Calu3 (cell line): ENCODE data around the gene RALBP1. TPM values are rescaled to one million over a fixed set of nuclear protein-coding genes. Genes with fewer than 3 reads are reported as not detected.
A peak's percentile ranks its signal among the peaks of the same experiment; 100 is the strongest.

Experiments used
- BruUV-seq: library from RNA; stranded (reverse); fragments of 400-500 nt; replicated peaks from 2 replicates; lab custom pipeline; 2021; lab: Mats Ljungman, UMichigan
- CTCF ChIA-PET: fragments of 300-600 bp; sonication (Branson Sonifier 250); formaldehyde crosslinking; loops from one replicate; lab custom pipeline; 2022; ENCODE audit warnings: antibody characterized with exemption; lab: Charles Lee
- DNase-seq: peaks from one replicate; pipeline ENCODE4 v3.0.0; 2022
- H3K27ac Mint-ChIP-seq: one replicate; pipeline ENCODE4 v1.8.0; 2022; ENCODE audit warnings: mixed read lengths; ENCODE audit not compliant: unreplicated experiment
- H3K27me3 Mint-ChIP-seq: one replicate; pipeline ENCODE4 v1.8.0; 2022; ENCODE audit warnings: mixed read lengths; ENCODE audit not compliant: unreplicated experiment
- H3K36me3 Mint-ChIP-seq: one replicate; pipeline ENCODE4 v1.8.0; 2022; ENCODE audit warnings: mild to moderate bottlenecking, moderate library complexity, mixed read lengths; ENCODE audit not compliant: insufficient read depth, unreplicated experiment
- H3K4me1 Mint-ChIP-seq: one replicate; pipeline ENCODE4 v1.8.0; 2022; ENCODE audit warnings: mild to moderate bottlenecking, low read depth, mixed read lengths; ENCODE audit not compliant: unreplicated experiment
- H3K4me3 Mint-ChIP-seq: one replicate; pipeline ENCODE4 v1.8.0; 2022; ENCODE audit warnings: mild to moderate bottlenecking, low read depth, moderate library complexity, mixed read lengths; ENCODE audit not compliant: unreplicated experiment
- H3K9me3 Mint-ChIP-seq: one replicate; pipeline ENCODE4 v1.8.0; 2022; ENCODE audit warnings: low read depth, mixed read lengths; ENCODE audit not compliant: unreplicated experiment
- intact Hi-C: fragments of 100-400 bp; cut with micrococcal nuclease; formaldehyde crosslinking; loops from one replicate; pipeline ENCODE4 v1.10.0; 2022; ENCODE audit not compliant: unreplicated experiment
- total RNA-seq: library from RNA; stranded (reverse); gene quantifications from 2 replicates; pipeline ENCODE4 v1.2.3, GENCODE V29; 2022
- TF ChIP-seq, protein P1 (sequence below): fragments of 200-600 bp; IDR thresholded peaks from one replicate; pipeline ENCODE4 v1.8.0; 2022; ENCODE audit warnings: antibody characterized with exemption; ENCODE audit not compliant: unreplicated experiment

RALBP1 gene
- total RNA-seq, 1 experiment from 2014 or later = 65.8 TPM

DNA sequence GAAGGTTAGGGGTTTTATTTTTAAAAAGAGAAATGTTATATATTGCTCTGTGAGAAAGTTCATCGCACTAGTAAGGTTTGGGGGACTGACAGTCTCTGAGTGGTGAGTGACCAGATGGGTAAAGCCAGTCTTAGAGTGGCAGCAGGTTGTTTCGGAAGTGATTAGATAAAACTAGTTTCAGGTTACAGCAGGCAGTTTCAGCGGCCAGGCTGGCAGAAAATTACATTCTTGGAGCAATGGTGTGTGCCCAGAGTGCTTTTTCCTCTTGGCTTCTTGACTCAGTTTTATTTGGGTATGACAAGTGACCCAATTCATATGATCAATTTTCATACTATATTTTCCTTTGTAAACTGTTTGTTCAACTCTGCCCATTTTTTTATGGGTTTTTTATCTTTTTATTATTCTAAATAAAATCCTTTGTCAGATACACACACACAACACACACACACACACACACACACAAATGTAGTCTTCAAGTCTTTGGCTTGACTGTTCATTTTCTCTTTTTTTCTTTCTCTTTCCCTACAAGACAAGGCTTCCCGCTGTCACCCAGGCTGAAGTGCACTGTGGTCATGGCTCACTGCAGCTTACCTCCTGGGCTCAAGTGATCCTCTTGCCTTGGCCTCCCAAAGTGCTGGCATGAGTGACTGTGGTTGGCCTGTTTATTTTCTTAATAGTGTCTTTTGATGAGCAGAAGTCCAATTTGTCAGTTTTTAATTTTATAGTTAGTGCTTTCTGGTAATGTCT is 30.9 kb downstream of the RALBP1 start:
- peak; percentile 49 for DNase-seq
- no TSS peak for BruUV-seq
- intact Hi-C loops = loop anchor here (10.0 kb wide), 1 partner anchor 91 kb away; no protein-coding TSS in a partner anchor
- H3K27ac Mint-ChIP-seq = peak overlapping the region; percentile 7
- H3K9me3 Mint-ChIP-seq = no peaks in the 10 kb centered on the region
- H3K4me1 Mint-ChIP-seq = peaks cover 56% of the 10 kb centered on the region
- no peaks in the 10 kb centered on the region for H3K27me3 Mint-ChIP-seq
- no peaks in the 10 kb centered on the region for H3K36me3 Mint-ChIP-seq
- H3K4me3 Mint-ChIP-seq = no peak overlapping the region
- CTCF ChIA-PET = no interaction called here
- TF ChIP-seq, protein P1, sequence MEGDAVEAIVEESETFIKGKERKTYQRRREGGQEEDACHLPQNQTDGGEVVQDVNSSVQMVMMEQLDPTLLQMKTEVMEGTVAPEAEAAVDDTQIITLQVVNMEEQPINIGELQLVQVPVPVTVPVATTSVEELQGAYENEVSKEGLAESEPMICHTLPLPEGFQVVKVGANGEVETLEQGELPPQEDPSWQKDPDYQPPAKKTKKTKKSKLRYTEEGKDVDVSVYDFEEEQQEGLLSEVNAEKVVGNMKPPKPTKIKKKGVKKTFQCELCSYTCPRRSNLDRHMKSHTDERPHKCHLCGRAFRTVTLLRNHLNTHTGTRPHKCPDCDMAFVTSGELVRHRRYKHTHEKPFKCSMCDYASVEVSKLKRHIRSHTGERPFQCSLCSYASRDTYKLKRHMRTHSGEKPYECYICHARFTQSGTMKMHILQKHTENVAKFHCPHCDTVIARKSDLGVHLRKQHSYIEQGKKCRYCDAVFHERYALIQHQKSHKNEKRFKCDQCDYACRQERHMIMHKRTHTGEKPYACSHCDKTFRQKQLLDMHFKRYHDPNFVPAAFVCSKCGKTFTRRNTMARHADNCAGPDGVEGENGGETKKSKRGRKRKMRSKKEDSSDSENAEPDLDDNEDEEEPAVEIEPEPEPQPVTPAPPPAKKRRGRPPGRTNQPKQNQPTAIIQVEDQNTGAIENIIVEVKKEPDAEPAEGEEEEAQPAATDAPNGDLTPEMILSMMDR = no peak

DNA sequence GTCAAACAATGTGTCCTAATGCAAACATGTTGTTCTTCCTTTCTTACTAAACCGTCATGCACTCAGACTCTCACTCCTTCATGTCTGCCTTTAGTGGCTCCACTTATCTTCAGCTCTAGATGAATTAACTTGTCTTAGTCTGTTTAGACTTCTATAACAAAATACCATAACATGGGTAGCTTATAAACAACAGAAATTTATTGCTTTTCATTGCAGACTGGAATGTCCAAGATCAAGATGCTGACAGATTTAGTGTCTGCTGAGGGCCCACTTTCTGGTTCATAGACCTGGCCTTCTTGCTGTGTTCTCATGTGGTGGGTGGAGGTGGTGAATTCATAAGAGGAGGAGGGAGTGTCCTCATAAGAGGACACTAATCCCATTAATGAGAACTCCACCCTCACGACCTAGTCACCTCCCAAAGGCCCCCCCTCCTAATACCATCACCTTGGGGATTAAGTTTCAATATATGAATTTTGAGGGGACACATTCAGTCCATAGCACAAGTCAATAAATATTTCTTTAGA is 32.3 kb downstream of the RALBP1 start:
- intact Hi-C loops = loop anchor here (10.0 kb wide), 1 partner anchor 93 kb away; no protein-coding TSS in a partner anchor
- Mint-ChIP-seq H3K27me3 (no peaks in the 10 kb centered on the region), H3K27ac (no peak overlapping the region), H3K9me3 (no peaks in the 10 kb centered on the region), H3K36me3 (no peaks in the 10 kb centered on the region), H3K4me3 (no peak overlapping the region), H3K4me1 (peaks cover 43% of the 10 kb centered on the region)
- no peak for DNase-seq
- BruUV-seq = no TSS peak
- TF ChIP-seq, protein P1 = no peak
- CTCF ChIA-PET = interaction anchor here (0.6 to 0.7 kb wide), 2 partner anchors 253 to 415 kb away, joined by 3 to 9 read pairs; no protein-coding TSS in a partner anchor

DNA sequence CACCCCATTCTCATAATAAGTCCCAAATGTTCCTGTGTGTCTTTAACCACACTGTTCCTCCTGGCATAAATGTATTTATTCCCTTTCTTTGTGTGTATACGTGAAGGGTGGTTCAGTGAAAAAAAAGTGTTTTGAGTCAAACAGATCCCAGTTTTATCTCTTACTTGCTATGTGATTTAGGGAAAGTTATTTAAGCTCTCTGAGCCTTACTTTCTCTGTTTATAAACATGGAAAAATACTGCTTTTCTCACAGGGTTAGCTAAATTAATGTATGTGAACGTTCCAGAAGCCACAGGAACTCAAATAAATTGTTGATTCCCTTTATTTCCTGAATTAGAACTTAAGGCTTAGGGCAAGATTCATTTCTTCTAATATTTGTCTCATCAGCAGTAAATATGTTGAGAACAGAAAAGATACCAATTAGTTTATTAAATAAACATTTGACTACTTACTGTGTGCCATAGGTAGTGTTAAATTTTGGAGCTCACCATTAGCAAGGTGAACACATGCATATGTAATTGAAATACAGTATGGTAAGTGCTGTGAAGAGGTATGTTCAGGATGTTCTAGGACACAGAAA is 33.2 kb downstream of the RALBP1 start:
- Mint-ChIP-seq H3K4me1 (peaks cover 36% of the 10 kb centered on the region), H3K36me3 (no peaks in the 10 kb centered on the region), H3K27ac (no peak overlapping the region), H3K9me3 (no peaks in the 10 kb centered on the region), H3K4me3 (no peak overlapping the region), H3K27me3 (no peaks in the 10 kb centered on the region)
- DNase-seq = no peak
- TF ChIP-seq, protein P1 = no peak
- intact Hi-C loops = loop anchor here (10.0 kb wide), 1 partner anchor 94 kb away; no protein-coding TSS in a partner anchor
- no TSS peak for BruUV-seq
- CTCF ChIA-PET = no interaction called here

DNA sequence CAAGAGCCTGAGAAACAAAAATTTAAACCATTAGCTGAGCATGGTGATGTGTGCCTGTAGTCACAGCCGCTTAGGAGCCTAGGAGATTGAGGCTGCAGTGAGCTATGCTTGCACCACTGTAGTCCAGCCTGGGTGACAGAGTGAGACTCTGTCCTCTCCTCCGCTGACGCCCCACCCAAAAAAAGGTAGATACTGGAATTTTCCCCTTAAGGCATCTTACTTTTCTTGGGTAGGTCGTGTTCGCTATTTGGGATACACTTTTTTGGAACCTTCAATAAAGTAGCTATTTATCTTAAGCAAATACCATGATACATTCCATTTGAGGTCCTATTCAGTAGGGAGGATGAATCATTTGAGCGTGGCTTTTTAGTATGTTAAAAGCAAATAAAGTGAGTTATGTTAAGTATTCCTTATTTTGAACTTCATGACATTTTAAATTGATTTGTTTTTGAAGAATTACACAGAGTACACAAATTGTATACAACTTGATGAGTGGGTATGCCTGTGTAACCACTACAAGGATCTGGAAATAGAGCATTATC is 38.7 kb downstream of the RALBP1 start:
- BruUV-seq = no TSS peak
- intact Hi-C loops = no loop called here
- H3K4me1 Mint-ChIP-seq = peaks cover 26% of the 10 kb centered on the region
- CTCF ChIA-PET = interaction anchor here (0.7 to 1.2 kb wide), 3 partner anchors 26 to 121 kb away, joined by 3 to 4 read pairs (median 3); no protein-coding TSS in a partner anchor
- no peaks in the 10 kb centered on the region for H3K9me3 Mint-ChIP-seq
- H3K4me3 Mint-ChIP-seq = no peak overlapping the region
- DNase-seq = no peak
- peak overlapping the region; percentile 28 for H3K27ac Mint-ChIP-seq
- no peaks in the 10 kb centered on the region for H3K27me3 Mint-ChIP-seq
- TF ChIP-seq, protein P1 = no peak
- no peaks in the 10 kb centered on the region for H3K36me3 Mint-ChIP-seq
